ENCODE measurements around the gene SETD5. TPM values are rescaled to one million over a fixed set of nuclear protein-coding genes. Genes with fewer than 3 reads are reported as not detected.

SETD5 gene
- total and polyA plus RNA-seq, 2 of the 8 experiments (the other 6 are each of a cell fraction or from before 2014, with no cell fraction given): 108 to 234 TPM

DNA sequence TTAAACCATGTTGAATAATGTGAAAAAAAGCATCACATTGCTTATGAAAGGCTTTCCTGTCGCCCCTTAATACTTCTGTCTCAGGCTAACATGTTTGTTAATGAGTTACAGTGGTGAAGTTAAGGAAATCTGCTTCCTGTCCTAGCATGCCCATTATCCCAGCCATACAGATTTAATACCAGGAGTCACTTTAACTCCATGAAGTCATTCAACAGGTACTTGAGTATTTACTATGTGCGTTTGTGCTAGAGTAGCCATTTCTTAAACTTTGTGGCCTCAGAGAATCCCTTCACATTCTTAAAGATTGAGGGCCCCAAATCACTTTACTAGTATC, 10.1 kb upstream of the SETD5 start:
- FAIRE-seq (no peak), DNase-seq (ENCODE audit: low read depth in 1 of 2, low spot score in 2 of 2) (no peak)
- Histone ChIP-seq H3K23ac (ENCODE audit: insufficient read length) (no peak overlapping the region), H3K27me3 (replicated peaks in 1 of 4; ENCODE audit: control insufficient read depth in 3 of 4, extremely low read depth in 1 of 4, insufficient read depth in 3 of 4, low read length in 3 of 4) (no peaks in the 10 kb centered on the region), H2BK5ac (ENCODE audit: low read depth, low read length) (no peak overlapping the region), H3K36me3 (ENCODE audit: control insufficient read depth in 2 of 4, insufficient read depth in 4 of 4, low read length in 3 of 4) (peaks cover 19 to 94% (median 75%) of the 10 kb centered on the region in 4 experiments; a peak in 7 of 8 replicates), H2AFZ (ENCODE audit: low read length) (no peak overlapping the region), H2BK12ac (ENCODE audit: low read depth, low read length) (no peak overlapping the region), H2AK5ac (ENCODE audit: low read depth, low read length) (no peak overlapping the region), H2BK120ac (replicated peaks; ENCODE audit: low read depth, low read length) (no peak overlapping the region), H3K56ac (replicated peaks; ENCODE audit: insufficient read length, low read depth, low read length) (no peak overlapping the region), H3K18ac (ENCODE audit: extremely low read depth, low read length) (no peak overlapping the region), H4K5ac (ENCODE audit: insufficient read length, low read depth, low read length) (no peak overlapping the region), H3K14ac (ENCODE audit: insufficient read length) (no peak overlapping the region), H3K9ac (replicated peaks in 1 of 4; ENCODE audit: extremely low read depth in 1 of 4, low read depth in 3 of 4, low read length in 3 of 4) (no peak overlapping the region), H3K9me3 (ENCODE audit: insufficient read depth in 2 of 2, low read depth in 1 of 2, low read length in 1 of 2) (no peaks in the 10 kb centered on the region), H3K79me2 (ENCODE audit: control insufficient read depth in 1 of 2, insufficient read depth in 2 of 2, low read length in 2 of 2) (peaks cover 6 to 39% of the 10 kb centered on the region in 2 experiments; a peak in 3 of 4 replicates), H4K91ac (replicated peaks; ENCODE audit: insufficient read length, low read length) (no peak overlapping the region), H4K20me1 (replicated peaks in 1 of 2; ENCODE audit: control insufficient read depth in 1 of 2, insufficient read depth in 2 of 2, low read length in 2 of 2) (peaks cover 3 to 6% of the 10 kb centered on the region in 2 experiments), H3K79me1 (ENCODE audit: low read depth, low read length) (no peaks in the 10 kb centered on the region), H3K4me1 (replicated peaks in 1 of 4; ENCODE audit: control insufficient read depth in 3 of 4, insufficient read depth in 4 of 4, low read length in 3 of 4) (no peaks in the 10 kb centered on the region), H2BK20ac (ENCODE audit: low read length) (no peak overlapping the region), H2BK15ac (ENCODE audit: low read length) (no peak overlapping the region), H3K23me2 (ENCODE audit: low read depth, low read length) (no peaks in the 10 kb centered on the region; the same call in 1 of the 2 replicates), H3K4me2 (ENCODE audit: insufficient read depth in 1 of 2, low read depth in 2 of 2, low read length in 2 of 2) (no peak overlapping the region), H3K4me3 (ENCODE audit: extremely low read depth in 1 of 4, insufficient read depth in 2 of 4, low read depth in 3 of 4, low read length in 4 of 4) (no peak overlapping the region), H3K27ac (ENCODE audit: low read depth, low read length) (no peak overlapping the region), H3K4ac (replicated peaks; ENCODE audit: insufficient read length, low read depth, low read length) (no peak overlapping the region), H4K8ac (ENCODE audit: extremely low read depth, insufficient read depth, low read length) (no peak overlapping the region)
- 88% methylated on average over 2 of the region's 2 CpGs; no CpG with 5 or more reads in 1 of the 2 experiments for WGBS, 2 experiments (ENCODE audit: extremely low coverage in 1 of 2, insufficient coverage in 1 of 2, insufficient read length in 1 of 2, insufficient replicate concordance in 2 of 2, low coverage in 1 of 2, low lambda C conversion rate in 2 of 2, missing lambda C conversion rate in 1 of 2)
- POLR2A ChIA-PET (ENCODE audit: partially characterized antibody): interaction anchor here (1.3 to 6.4 kb wide), 3 partner anchors 8 to 21 kb away, joined by 3 to 35 read pairs (median 13); no protein-coding TSS in a partner anchor
- TF ChIP-seq ZNF274 (IDR thresholded peaks at IDR 0.05; ENCODE audit: borderline replicate concordance, extremely low read depth, low read length) (no peak), SIN3A (conservative IDR thresholded peaks at IDR 0.05 in 1 of 2, IDR thresholded peaks at IDR 0.05 in 1 of 2; ENCODE audit: low read depth in 1 of 2, low read length in 2 of 2) (no peak), TCF12 (IDR thresholded peaks at IDR 0.05; ENCODE audit: low read depth, low read length) (no peak), POLR2A (IDR thresholded peaks at IDR 0.05; ENCODE audit: control extremely low read depth in 1 of 2, low read depth in 2 of 2, low read length in 2 of 2) (peak in 1 of 2 experiments; percentile 60; a peak in 1 of 3 replicates), SIX5 (IDR thresholded peaks at IDR 0.05; ENCODE audit: low read depth, low read length) (no peak), FOSL1 (IDR thresholded peaks at IDR 0.05; ENCODE audit: insufficient read depth, low read depth, low read length) (no peak), POLR2AphosphoS5 (IDR thresholded peaks at IDR 0.05; ENCODE audit: low read depth, low read length) (0 out of 2 replicates have a peak, but pooled peaks have one; percentile 21)
- TF ChIP-seq, protein P1, sequence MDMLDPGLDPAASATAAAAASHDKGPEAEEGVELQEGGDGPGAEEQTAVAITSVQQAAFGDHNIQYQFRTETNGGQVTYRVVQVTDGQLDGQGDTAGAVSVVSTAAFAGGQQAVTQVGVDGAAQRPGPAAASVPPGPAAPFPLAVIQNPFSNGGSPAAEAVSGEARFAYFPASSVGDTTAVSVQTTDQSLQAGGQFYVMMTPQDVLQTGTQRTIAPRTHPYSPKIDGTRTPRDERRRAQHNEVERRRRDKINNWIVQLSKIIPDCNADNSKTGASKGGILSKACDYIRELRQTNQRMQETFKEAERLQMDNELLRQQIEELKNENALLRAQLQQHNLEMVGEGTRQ (IDR thresholded peaks at IDR 0.05; ENCODE audit: low read length): no peak
- CTCF ChIA-PET (ENCODE audit: partially characterized antibody): no interaction called here

Measured in H1 (cell line).